GM21367 (cell line): ENCODE results near the gene LRRFIP2.

ENCODE experiments used
- ATAC-seq: cut with Tn5 transposase; IDR thresholded peaks from one replicate; pipeline ENCODE4 v1.9.1; 2021; ENCODE audit not compliant: unreplicated experiment

The LRRFIP2 gene

DNA sequence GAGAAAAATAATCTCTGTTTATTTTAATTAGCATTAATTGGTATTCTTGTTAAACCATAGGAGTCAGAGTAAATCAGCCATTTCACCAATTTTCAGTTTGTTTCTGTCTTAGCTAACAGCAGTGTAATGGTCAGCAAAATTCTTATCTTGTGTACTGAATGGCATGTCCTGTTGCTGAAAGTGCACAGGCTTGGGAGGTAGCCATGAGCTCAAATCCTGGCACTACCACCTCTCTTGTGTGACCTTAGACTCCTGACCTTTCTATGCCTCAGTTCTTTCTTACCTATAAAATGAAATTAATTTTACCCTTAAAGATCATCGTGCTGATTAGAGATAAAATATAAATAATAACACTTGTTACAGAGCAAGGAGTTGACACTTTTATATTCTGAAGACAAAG lies 145.3 kb downstream of the LRRFIP2 start:
- no peak for ATAC-seq

DNA sequence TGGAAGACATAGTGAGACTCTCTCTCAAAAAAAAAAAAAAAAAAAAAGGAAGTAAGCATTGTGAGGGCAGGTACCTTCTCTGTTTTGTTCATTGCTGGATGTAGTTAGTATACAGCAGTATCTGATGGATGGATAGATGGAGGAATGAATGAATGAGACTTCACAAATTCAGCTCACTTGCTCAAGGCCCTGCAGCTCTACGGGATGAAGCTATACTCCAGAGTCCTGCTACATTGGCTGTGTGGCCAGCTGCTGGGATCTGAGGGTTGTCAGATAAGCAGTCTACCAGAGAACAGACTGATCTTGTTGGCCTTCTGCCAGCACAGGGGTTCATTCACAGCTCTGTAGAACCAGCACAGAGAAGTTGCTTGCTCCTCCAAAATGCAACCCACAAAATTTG lies 146.1 kb downstream of the LRRFIP2 start:
- ATAC-seq = no peak

DNA sequence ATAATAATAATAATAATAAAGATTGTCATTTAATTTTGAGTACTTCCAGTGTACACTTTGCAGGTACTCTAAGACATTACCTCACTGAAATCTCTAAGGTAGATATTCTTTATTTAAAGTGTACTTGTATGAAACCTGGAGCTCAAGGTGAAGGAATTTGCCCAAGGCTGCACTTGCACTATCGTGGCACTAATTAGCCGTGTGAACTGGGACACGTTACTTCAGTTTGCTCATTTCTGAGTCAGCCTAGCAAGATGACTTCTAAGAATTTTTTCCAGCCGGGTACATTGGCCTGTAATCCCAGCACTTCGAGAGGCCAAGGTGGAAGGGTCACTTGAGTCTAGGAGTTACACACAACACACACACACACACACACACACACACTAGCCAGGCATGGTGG lies 147.5 kb downstream of the LRRFIP2 start:
- ATAC-seq = no peak

DNA sequence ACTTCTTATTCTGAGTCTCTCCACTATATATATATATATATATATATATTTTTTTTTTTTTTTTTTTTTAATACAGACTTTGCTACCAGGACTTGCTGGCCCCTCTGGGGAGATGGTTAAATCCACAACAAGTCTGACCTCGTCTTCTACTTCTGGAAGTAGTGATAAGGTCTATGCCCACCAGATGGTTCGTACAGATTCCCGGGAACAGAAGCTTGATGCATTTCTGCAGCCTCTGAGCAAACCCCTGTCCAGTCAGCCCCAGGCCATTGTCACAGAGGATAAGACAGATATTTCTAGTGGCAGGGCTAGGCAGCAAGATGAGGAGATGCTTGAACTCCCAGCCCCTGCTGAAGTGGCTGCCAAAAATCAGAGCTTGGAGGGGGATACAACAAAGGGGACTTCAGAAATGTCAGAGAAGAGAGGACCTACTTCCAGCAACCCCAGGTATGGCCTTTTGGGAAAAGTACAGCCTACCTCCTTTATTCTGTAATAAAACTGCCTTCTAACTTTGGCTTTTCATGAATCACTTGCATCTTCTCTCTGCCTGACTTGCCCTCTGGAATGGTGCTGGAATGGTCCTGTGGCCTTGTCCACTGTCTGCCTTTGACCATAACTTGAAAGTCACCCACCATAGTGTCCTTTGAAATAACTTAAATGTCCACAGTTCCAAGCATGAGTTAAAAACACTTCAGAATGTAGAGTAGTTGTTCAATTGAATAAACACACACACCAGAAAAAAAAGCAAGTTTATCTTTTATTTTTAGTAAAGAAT lies 148.6 kb downstream of the LRRFIP2 start:
- no peak for ATAC-seq

DNA sequence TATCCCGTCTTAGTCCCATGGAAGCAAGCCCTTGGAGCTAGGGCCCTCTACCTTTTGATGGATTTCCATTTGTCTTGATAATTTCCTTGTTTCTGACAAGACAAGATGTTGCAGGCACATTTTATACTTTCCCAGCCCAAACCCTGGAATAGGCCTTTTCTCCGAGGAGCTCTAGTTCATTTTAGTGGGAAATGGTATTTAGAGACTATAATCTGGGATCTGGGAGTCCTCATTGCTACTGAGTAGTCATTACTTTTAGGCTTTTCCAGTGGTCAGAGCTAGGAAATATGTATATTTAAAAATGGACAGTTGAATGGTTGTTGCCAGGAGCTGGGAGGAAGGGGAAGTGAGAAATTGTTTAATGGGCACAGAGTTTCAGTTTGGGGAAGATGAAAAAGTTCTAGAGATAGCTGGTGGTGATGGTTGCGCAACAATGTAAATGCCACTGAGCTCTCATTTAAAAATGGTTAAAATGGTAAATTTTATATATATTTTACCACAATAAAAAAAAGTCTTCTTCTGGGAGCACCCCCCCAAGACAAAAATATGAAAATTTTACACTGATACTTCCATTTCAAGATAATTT lies 149.5 kb downstream of the LRRFIP2 start:
- no peak for ATAC-seq

DNA sequence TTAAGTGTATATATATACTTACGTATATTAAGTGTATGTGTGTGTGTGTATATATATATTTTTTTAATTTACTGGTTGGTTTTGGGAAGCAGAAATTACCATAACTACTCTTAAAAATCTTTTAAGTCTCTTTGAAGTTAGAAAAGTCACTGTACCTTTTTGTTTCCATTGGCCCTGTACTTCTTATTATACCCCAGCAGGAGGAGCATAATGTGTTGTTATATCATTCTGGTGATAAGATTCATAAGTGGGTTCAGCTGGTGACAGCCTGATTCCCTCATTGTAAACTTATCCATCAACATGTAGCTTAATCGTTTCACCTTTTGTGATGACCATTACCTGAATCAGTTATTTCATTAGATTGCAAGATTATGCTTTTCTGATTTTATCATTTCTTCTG lies 150.3 kb downstream of the LRRFIP2 start:
- no peak for ATAC-seq

DNA sequence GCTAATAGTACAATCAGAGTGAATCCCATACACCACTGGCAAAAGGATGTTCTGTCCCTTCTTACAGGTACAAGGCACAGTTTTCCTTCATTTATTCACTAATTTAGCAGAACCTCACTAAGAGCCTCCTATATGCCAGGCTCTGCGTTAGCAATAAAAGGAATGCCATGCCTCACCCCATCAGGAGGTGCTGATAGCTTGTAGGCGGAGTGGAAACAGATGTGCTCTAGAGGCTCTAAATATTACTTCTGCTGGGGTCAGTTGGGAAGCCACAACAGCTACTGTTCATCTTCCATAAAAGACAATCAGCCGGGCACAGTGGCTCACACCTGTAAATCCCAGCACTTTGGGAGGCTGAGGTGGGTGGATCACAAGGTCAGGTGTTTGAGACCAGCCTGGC lies 156.7 kb downstream of the LRRFIP2 start:
- no peak for ATAC-seq

DNA sequence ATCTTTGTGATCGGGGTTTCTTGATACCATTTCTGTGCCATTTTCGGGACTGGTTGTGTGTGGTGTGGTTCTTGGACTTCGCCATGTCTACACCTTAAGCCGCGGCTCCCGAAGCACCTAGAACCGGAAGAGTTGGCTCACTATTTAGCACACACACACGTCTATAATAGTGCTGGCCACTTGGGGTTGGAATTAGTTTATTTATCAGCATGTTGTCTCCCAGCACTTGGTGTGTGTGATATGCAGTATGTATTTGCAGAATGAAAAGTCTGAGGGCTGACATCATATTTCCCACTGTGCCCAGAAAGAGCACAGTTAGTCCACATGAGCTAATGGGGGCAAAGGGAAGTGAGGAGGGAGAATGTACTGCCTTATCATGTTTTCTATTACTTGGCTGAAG lies 157.5 kb downstream of the LRRFIP2 start:
- ATAC-seq = no peak

DNA sequence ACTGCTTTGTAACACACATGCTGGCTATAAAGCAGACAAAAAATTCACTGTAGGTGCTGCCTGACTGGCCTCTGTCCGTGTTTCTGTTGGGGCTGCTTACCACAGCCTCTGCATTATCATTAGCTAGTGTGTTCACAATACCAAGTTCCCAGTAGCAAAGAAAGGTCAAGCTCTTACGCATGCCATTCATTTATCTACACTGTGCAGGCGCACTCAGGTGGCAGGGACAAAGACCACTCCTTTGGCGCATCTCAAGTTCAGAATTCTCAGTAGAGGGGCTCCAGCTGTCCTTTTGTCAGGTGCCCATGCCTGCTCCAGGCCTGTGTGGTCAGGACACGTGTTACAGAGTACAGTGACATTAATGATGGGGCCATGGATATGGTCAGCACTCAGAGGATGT lies 158.7 kb downstream of the LRRFIP2 start:
- ATAC-seq = no peak

DNA sequence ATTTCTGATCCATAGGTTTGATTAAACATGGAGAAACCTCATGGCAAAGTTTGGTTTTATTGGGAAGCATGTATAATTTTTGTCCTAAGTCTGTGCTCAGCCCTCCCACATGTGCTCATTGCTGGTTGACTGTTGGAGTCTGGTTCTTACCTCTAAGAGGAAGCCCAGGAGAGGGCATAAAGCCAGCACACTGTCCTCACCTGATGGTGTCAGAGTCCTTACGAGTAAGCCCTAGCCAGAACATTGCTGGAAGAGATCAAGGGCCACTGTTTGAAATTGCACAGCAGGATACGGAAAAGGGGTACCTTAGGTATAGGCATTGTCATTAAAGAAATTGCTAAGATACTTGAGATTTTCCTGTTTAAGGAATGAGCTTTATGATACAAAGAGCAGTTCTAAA lies 159.8 kb downstream of the LRRFIP2 start:
- ATAC-seq = no peak
